Testis (tissue), 3 donors: ENCODE results near the gene PIBF1. TPM values are rescaled to one million over a fixed set of nuclear protein-coding genes. Genes with fewer than 3 reads are reported as not detected.

Experiments
- DNase-seq: peaks from one replicate; pipeline ENCODE4 v3.0.0-alpha.2; 2019
- H3K27ac ChIP-seq, 2 donors: fragments of 200-600 bp; sonication (generic); one replicate each; pipeline ENCODE4 v1.5.1; 2019
- H3K27me3 ChIP-seq: fragments of 200-600 bp; sonication (generic); one replicate; pipeline ENCODE4 v1.5.1; 2019
- H3K36me3 ChIP-seq: fragments of 200-600 bp; sonication (generic); one replicate; pipeline ENCODE4 v1.5.1; 2017; ENCODE audit warnings: low read depth; ENCODE audit errors: missing control alignments
- H3K4me1 ChIP-seq: fragments of 200-600 bp; sonication (generic); one replicate; pipeline ENCODE4 v1.5.1; 2019
- H3K4me3 ChIP-seq, 2 donors: fragments of 200-600 bp; sonication (generic); one replicate each; pipeline ENCODE4 v1.5.1; 2017 to 2019
- H3K9me3 ChIP-seq: fragments of 200-600 bp; sonication (generic); one replicate; pipeline ENCODE4 v1.5.1; 2017
- POLR2A ChIP-seq: fragments of 450-650 bp; IDR thresholded peaks from one replicate; pipeline ENCODE4 v1.6.1; 2017; ENCODE audit warnings: antibody characterized with exemption, mild to moderate bottlenecking, moderate library complexity
- WGBS, 2 donors: methylation state at CpG; one replicate each; pipeline ENCODE4 v1.1.5; 2018; 5-methylcytosine and 5-hydroxymethylcytosine counted together
- intact Hi-C: fragments of 100-400 bp; cut with DNase I; formaldehyde crosslinking; loops from one replicate; pipeline ENCODE4 v1.15.1; 2023; ENCODE audit warnings: low total_unique reads
- polyA plus RNA-seq: library from polyadenylated mRNA; stranded (reverse); fragments of 350-450 nt; fragmentation: Illumina TruSeq; extraction: RNeasy Lipid Tissue Mini Kit (QIAGEN cat#74804); gene quantifications from one replicate; pipeline ENCODE4 v1.2.3, GENCODE V29; 2014; ENCODE audit warnings: low read depth, low replicate concordance; ENCODE audit not compliant: insufficient read depth
- total RNA-seq, 2 donors: library from RNA; depleted of rRNA; stranded (reverse); fragments of >200 nt; gene quantifications; one replicate each; pipeline ENCODE4 v1.2.3, GENCODE V29; 2016
- TF ChIP-seq, protein P1 (sequence below), 3 experiments: fragments of 450-650 bp in 2 of 3; fragments of 200-600 bp in 1 of 3; sonication (generic) in 1 of 3; IDR thresholded peaks; one replicate each; pipeline ENCODE4 v1.5.1; 2016 to 2019; ENCODE audit warnings: antibody characterized with exemption in 3 of 3, mild to moderate bottlenecking in 2 of 3, moderate library complexity in 1 of 3

PIBF1 gene
- total and polyA plus RNA-seq, 3 donors from 2014 or later: 22.5 to 37.2 (median 24.6) TPM

DNA sequence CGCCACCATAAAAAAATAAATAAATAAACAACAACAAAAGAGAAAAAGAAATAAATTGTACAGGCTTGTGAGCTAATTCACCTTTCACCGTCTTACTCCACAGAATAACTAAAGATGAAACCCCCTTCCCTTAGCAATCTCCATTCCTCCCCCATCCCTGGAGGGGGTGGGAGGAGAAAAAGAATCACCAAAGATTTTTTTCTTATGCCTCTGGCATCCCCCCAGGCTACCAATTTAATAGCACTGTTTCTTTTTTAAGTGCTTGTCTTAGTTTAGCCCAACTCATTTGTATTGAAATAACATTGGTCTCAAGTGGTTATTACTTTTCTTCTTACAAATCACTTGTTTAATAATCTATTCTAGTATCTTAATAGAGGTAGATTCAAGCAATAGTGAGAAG is 253.0 kb downstream of the PIBF1 start:
- intact Hi-C loops: no loop called here
- WGBS, 2 donors: 93 to 98% methylated on average over 2 of the region's 2 CpGs
- Histone ChIP-seq H3K9me3 (no peaks in the 10 kb centered on the region), H3K27me3 (no peaks in the 10 kb centered on the region), H3K27ac (no peak overlapping the region), H3K36me3 (no peaks in the 10 kb centered on the region), H3K4me3 (no peak overlapping the region), H3K4me1 (no peaks in the 10 kb centered on the region)
- no peak for DNase-seq
- TF ChIP-seq, protein P1, sequence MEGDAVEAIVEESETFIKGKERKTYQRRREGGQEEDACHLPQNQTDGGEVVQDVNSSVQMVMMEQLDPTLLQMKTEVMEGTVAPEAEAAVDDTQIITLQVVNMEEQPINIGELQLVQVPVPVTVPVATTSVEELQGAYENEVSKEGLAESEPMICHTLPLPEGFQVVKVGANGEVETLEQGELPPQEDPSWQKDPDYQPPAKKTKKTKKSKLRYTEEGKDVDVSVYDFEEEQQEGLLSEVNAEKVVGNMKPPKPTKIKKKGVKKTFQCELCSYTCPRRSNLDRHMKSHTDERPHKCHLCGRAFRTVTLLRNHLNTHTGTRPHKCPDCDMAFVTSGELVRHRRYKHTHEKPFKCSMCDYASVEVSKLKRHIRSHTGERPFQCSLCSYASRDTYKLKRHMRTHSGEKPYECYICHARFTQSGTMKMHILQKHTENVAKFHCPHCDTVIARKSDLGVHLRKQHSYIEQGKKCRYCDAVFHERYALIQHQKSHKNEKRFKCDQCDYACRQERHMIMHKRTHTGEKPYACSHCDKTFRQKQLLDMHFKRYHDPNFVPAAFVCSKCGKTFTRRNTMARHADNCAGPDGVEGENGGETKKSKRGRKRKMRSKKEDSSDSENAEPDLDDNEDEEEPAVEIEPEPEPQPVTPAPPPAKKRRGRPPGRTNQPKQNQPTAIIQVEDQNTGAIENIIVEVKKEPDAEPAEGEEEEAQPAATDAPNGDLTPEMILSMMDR (IDR thresholded peaks at IDR 0.05): no peak
- no peak for TF ChIP-seq POLR2A

GRCh38 chr13:73035660-73036059 is 253.7 kb downstream of the PIBF1 start:
- intact Hi-C loops: no loop called here
- Histone ChIP-seq H3K36me3 (no peaks in the 10 kb centered on the region), H3K27me3 (no peaks in the 10 kb centered on the region), H3K27ac (no peak overlapping the region), H3K4me3 (no peak overlapping the region), H3K9me3 (no peaks in the 10 kb centered on the region), H3K4me1 (no peaks in the 10 kb centered on the region)
- 74 to 81% methylated on average over 2 of the region's 2 CpGs for WGBS, 2 donors
- no peak for DNase-seq
- TF ChIP-seq POLR2A: no peak
- TF ChIP-seq, protein P1 (IDR thresholded peaks at IDR 0.05): no peak

GRCh38 chr13:73036566-73036965 is 254.6 kb downstream of the PIBF1 start:
- intact Hi-C loops: no loop called here
- Histone ChIP-seq H3K4me1 (no peaks in the 10 kb centered on the region), H3K4me3 (no peak overlapping the region), H3K27ac (no peak overlapping the region), H3K9me3 (no peaks in the 10 kb centered on the region), H3K36me3 (no peaks in the 10 kb centered on the region), H3K27me3 (no peaks in the 10 kb centered on the region)
- TF ChIP-seq, protein P1 (IDR thresholded peaks at IDR 0.05): no peak
- no peak for TF ChIP-seq POLR2A
- 87% methylated on average over 4 of the region's 4 CpGs for WGBS, 2 donors
- no peak for DNase-seq

DNA sequence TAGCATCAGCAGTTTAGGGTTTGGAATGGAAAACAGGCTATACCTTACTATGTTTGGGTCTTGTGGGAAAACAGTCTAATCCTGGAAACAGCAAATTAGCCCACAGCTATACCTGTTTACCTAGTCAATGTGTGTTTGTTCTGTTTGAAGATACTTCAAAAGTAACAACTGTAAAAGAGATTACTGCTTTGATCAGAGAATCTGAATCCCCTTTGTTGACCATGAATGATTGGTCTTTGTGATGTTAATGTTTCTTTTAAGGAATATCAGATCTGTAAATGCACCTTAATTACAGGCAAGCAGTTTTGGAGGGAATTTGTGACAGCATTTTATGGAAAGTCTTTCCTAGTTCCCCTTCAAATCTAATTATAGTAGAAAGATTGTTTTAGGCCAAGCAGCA is 256.1 kb downstream of the PIBF1 start:
- no peaks in the 10 kb centered on the region for H3K36me3 ChIP-seq
- no peaks in the 10 kb centered on the region for H3K9me3 ChIP-seq
- H3K27ac ChIP-seq: no peak overlapping the region
- no peak for DNase-seq
- intact Hi-C loops: no loop called here
- no peaks in the 10 kb centered on the region for H3K4me1 ChIP-seq
- H3K27me3 ChIP-seq: no peaks in the 10 kb centered on the region
- TF ChIP-seq POLR2A: no peak
- TF ChIP-seq, protein P1 (IDR thresholded peaks at IDR 0.05): no peak
- no peak overlapping the region for H3K4me3 ChIP-seq

- no peaks in the 10 kb centered on the region for H3K36me3 ChIP-seq
- TF ChIP-seq POLR2A: no peak
- TF ChIP-seq, protein P1 (IDR thresholded peaks at IDR 0.05): no peak
- no peak for DNase-seq
- intact Hi-C loops: no loop called here
- H3K9me3 ChIP-seq: no peaks in the 10 kb centered on the region
- no peaks in the 10 kb centered on the region for H3K27me3 ChIP-seq
- no peak overlapping the region for H3K4me3 ChIP-seq
- WGBS, 2 donors: 78 to 88% methylated on average over 2 of the region's 2 CpGs
- H3K27ac ChIP-seq: no peak overlapping the region
- no peaks in the 10 kb centered on the region for H3K4me1 ChIP-seq
These were observed 257.5 kb downstream of the PIBF1 start for GRCh38 chr13:73039201-73040108.
